Measurements from ENCODE around the gene TRAPPC2. TPM values are rescaled to one million over a fixed set of nuclear protein-coding genes. Genes with fewer than 3 reads are reported as not detected.

The TRAPPC2 gene
- total and polyA plus RNA-seq, 2 of the 13 experiments (the other 11 are each of a cell fraction or from before 2014, with no cell fraction given): 4.4 to 8.1 TPM

- H3K27ac ChIP-seq (ENCODE audit: extremely low read length, insufficient read depth, low read length): no peak overlapping the region
- H3K27me3 ChIP-seq (ENCODE audit: control insufficient read depth in 1 of 2, insufficient read depth in 2 of 2, low read length in 2 of 2): no peaks in the 10 kb centered on the region
- H3K4me2 ChIP-seq (ENCODE audit: low read depth, low read length): no peak overlapping the region
- in situ Hi-C loops (cut with HindIII; ENCODE audit: extremely low pct_ligation_motif_present, low pct_unique_long_range_greater_than_20kb) (no loop called here), intact Hi-C loops (cut with micrococcal nuclease; ENCODE audit: unreplicated experiment) (loop anchor here (2.0 kb wide), 1 partner anchor 89 kb away; no protein-coding TSS in a partner anchor)
- DNase-seq (ENCODE audit: low spot score) (peak; percentile 21), ATAC-seq (peak; percentile 65), FAIRE-seq (peak; percentile 66)
- no CpG with 5 or more reads among the region's 2 CpGs for WGBS (ENCODE audit: low lambda C conversion rate)
- CTCF ChIA-PET (ENCODE audit: low intra/inter-chr PET ratio, low total read pairs): interaction anchor here (1.6 kb wide), 1 partner anchor 89 kb away, joined by 8 read pairs; no protein-coding TSS in a partner anchor
- H3K36me3 ChIP-seq (replicated peaks in 1 of 2; ENCODE audit: control insufficient read depth in 1 of 2, insufficient read depth in 2 of 2, low read length in 2 of 2): peaks cover 0 to 16% of the 10 kb centered on the region in 2 experiments; a peak in 1 of 5 replicates
- H3K9ac ChIP-seq (ENCODE audit: insufficient read depth, low read depth, low read length): no peak overlapping the region
- H4K20me1 ChIP-seq (ENCODE audit: insufficient read depth, low read length): no peaks in the 10 kb centered on the region
- no peak overlapping the region for H3K4me3 ChIP-seq (replicated peaks in 1 of 3; ENCODE audit: insufficient read depth in 1 of 3, low read depth in 2 of 3, low read length in 3 of 3)
- BruUV-seq (replicated peaks): no TSS peak
- H3K9me3 ChIP-seq (ENCODE audit: low read length): no peaks in the 10 kb centered on the region
- POLR2A ChIA-PET: no interaction called here
- TF ChIP-seq STAG1 (CRISPR knock-in tag; IDR thresholded peaks at IDR 0.05): peak; percentile 23; the same call in 1 of the 2 replicates
- no peak for TF ChIP-seq ZNF446 (CRISPR knock-in tag; IDR thresholded peaks at IDR 0.05)
- TF ChIP-seq, protein P1, sequence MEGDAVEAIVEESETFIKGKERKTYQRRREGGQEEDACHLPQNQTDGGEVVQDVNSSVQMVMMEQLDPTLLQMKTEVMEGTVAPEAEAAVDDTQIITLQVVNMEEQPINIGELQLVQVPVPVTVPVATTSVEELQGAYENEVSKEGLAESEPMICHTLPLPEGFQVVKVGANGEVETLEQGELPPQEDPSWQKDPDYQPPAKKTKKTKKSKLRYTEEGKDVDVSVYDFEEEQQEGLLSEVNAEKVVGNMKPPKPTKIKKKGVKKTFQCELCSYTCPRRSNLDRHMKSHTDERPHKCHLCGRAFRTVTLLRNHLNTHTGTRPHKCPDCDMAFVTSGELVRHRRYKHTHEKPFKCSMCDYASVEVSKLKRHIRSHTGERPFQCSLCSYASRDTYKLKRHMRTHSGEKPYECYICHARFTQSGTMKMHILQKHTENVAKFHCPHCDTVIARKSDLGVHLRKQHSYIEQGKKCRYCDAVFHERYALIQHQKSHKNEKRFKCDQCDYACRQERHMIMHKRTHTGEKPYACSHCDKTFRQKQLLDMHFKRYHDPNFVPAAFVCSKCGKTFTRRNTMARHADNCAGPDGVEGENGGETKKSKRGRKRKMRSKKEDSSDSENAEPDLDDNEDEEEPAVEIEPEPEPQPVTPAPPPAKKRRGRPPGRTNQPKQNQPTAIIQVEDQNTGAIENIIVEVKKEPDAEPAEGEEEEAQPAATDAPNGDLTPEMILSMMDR (CRISPR knock-in tag; IDR thresholded peaks at IDR 0.05): peak; percentile 18; the same call in 1 of the 2 replicates
- no peaks in the 10 kb centered on the region for H3K79me2 ChIP-seq (ENCODE audit: insufficient read depth, low read length)
- H3K4me1 ChIP-seq (ENCODE audit: insufficient read depth, low read length): peaks cover under 1% of the 10 kb centered on the region; the same call in 1 of the 2 replicates
- no peak overlapping the region for H2AFZ ChIP-seq (ENCODE audit: low read length)
Measured at GRCh38 chrX:13747836-13748235, 13.4 kb upstream of the TRAPPC2 start.

- no TSS peak for BruUV-seq (replicated peaks)
- Histone ChIP-seq H3K79me2 (ENCODE audit: insufficient read depth, low read length) (no peaks in the 10 kb centered on the region), H4K20me1 (ENCODE audit: insufficient read depth, low read length) (no peaks in the 10 kb centered on the region), H3K36me3 (replicated peaks in 1 of 2; ENCODE audit: control insufficient read depth in 1 of 2, insufficient read depth in 2 of 2, low read length in 2 of 2) (peaks cover 0 to 7% of the 10 kb centered on the region in 2 experiments; a peak in 1 of 5 replicates), H3K4me3 (replicated peaks in 1 of 3; ENCODE audit: insufficient read depth in 1 of 3, low read depth in 2 of 3, low read length in 3 of 3) (no peak overlapping the region), H3K9ac (ENCODE audit: insufficient read depth, low read depth, low read length) (no peak overlapping the region), H3K4me1 (ENCODE audit: insufficient read depth, low read length) (peaks cover 9% of the 10 kb centered on the region; the same call in 1 of the 2 replicates), H2AFZ (ENCODE audit: low read length) (no peak overlapping the region), H3K4me2 (ENCODE audit: low read depth, low read length) (no peak overlapping the region), H3K27me3 (ENCODE audit: control insufficient read depth in 1 of 2, insufficient read depth in 2 of 2, low read length in 2 of 2) (no peaks in the 10 kb centered on the region), H3K9me3 (ENCODE audit: low read length) (no peaks in the 10 kb centered on the region), H3K27ac (ENCODE audit: extremely low read length, insufficient read depth, low read length) (no peak overlapping the region)
- peak; percentile 21 for DNase-seq (ENCODE audit: low spot score)
- TF ChIP-seq TCF7L2 (IDR thresholded peaks at IDR 0.05; ENCODE audit: low read depth, low read length): no peak
- no peak for TF ChIP-seq ATRX (CRISPR knock-in tag; IDR thresholded peaks at IDR 0.05; ENCODE audit: borderline replicate concordance)
- no peak for TF ChIP-seq NCOR1 (IDR thresholded peaks at IDR 0.05; ENCODE audit: borderline replicate concordance, low read length)
- no peak for TF ChIP-seq FOXK1 (CRISPR knock-in tag; IDR thresholded peaks at IDR 0.05; ENCODE audit: borderline replicate concordance, low read depth)
- TF ChIP-seq ZNF772 (CRISPR knock-in tag; IDR thresholded peaks at IDR 0.05): no peak
- TF ChIP-seq CCDC6 (CRISPR knock-in tag; IDR thresholded peaks at IDR 0.05): no peak
- TF ChIP-seq PTBP1 (IDR thresholded peaks at IDR 0.05; ENCODE audit: low read depth, low read length, poor library complexity, severe bottlenecking): no peak
- no peak for TF ChIP-seq ZNF691 (CRISPR knock-in tag; IDR thresholded peaks at IDR 0.05; ENCODE audit: borderline replicate concordance, low read depth)
- TF ChIP-seq ZNF615 (CRISPR knock-in tag; IDR thresholded peaks at IDR 0.05; ENCODE audit: borderline replicate concordance): no peak
- in situ Hi-C loops (cut with HindIII; ENCODE audit: extremely low pct_ligation_motif_present, low pct_unique_long_range_greater_than_20kb) (no loop called here), intact Hi-C loops (cut with micrococcal nuclease; ENCODE audit: unreplicated experiment) (no loop called here)
- ATAC-seq: no peak
- CTCF ChIA-PET (ENCODE audit: low intra/inter-chr PET ratio, low total read pairs): no interaction called here
- POLR2A ChIA-PET: interaction anchor here (1.0 kb wide), 1 partner anchor 8 kb away, joined by 4 read pairs; the partner anchor contains the start of genes OFD1 and TRAPPC2
- WGBS (ENCODE audit: low lambda C conversion rate): 75% methylated on average over 4 of the region's 13 CpGs
- FAIRE-seq: no peak
Measured at GRCh38 chrX:13742397-13743176, 8.2 kb upstream of the TRAPPC2 start.
